ENCODE measurements around the gene LGR4. TPM values are rescaled to one million over a fixed set of nuclear protein-coding genes. Genes with fewer than 3 reads are reported as not detected.

LGR4 gene
- total and polyA plus RNA-seq, 2 of the 4 experiments (the other 2 are of a cell fraction) = 2.9 to 6.8 TPM

- Histone ChIP-seq H3K27ac (ENCODE audit: insufficient read depth, low read length) (no peak overlapping the region), H2AK5ac (ENCODE audit: low read depth, low read length) (no peak overlapping the region), H3K14ac (replicated peaks; ENCODE audit: low read depth, low read length) (no peak overlapping the region), H2AK9ac (replicated peaks; ENCODE audit: low read depth, low read length, poor library complexity) (no peak overlapping the region), H2BK120ac (ENCODE audit: low read depth, low read length) (no peak overlapping the region), H2BK15ac (ENCODE audit: low read depth, low read length) (no peak overlapping the region), H4K8ac (ENCODE audit: low read depth in 2 of 2, low read length in 2 of 2) (no peak overlapping the region), H3K23ac (ENCODE audit: low read depth, low read length) (no peak overlapping the region), H4K5ac (ENCODE audit: low read depth, low read length) (no peak overlapping the region), H3K56ac (ENCODE audit: extremely low read depth, insufficient read depth, low read length) (no peak overlapping the region), H4K20me1 (ENCODE audit: insufficient read depth, low read length) (no peaks in the 10 kb centered on the region), H2BK5ac (ENCODE audit: low read depth, low read length, poor library complexity, severe bottlenecking) (no peak overlapping the region), H3K4ac (ENCODE audit: low read depth, low read length) (no peak overlapping the region), H3K4me3 (ENCODE audit: insufficient read depth, low read depth, low read length) (no peak overlapping the region), H3K79me1 (ENCODE audit: low read depth in 1 of 2, low read length in 2 of 2) (peaks cover 18 to 20% of the 10 kb centered on the region in 2 experiments; a peak in 3 of 4 replicates), H3K36me3 (ENCODE audit: control insufficient read depth, insufficient read depth, low read length) (no peaks in the 10 kb centered on the region), H3K9ac (ENCODE audit: low read depth, low read length) (no peak overlapping the region), H3K9me1 (ENCODE audit: insufficient read depth, low read length) (no peaks in the 10 kb centered on the region), H3K4me2 (ENCODE audit: low read depth, low read length) (no peak overlapping the region), H3K4me1 (ENCODE audit: control insufficient read depth, insufficient read depth, low read length) (peaks cover 10% of the 10 kb centered on the region), H3K18ac (ENCODE audit: low read depth, low read length) (no peak overlapping the region), H3K9me3 (ENCODE audit: control insufficient read depth, insufficient read depth, low read length) (no peaks in the 10 kb centered on the region), H3K27me3 (ENCODE audit: control insufficient read depth, insufficient read depth, low read length) (no peaks in the 10 kb centered on the region), H4K91ac (ENCODE audit: insufficient read depth, low read depth, low read length) (no peak overlapping the region), H2BK20ac (ENCODE audit: low read depth, low read length) (no peak overlapping the region), H2AFZ (replicated peaks; ENCODE audit: low read length, poor library complexity) (no peak overlapping the region)
- dilution Hi-C loops (cut with HindIII; ENCODE audit: low sequenced_read_pairs, unreplicated experiment) (no loop called here), in situ Hi-C loops (cut with MboI; ENCODE audit: low sequenced_read_pairs) (loop anchor here (5.0 kb wide), 1 partner anchor 105 kb away; the partner anchor contains the start of gene CCDC34), intact Hi-C loops (cut with micrococcal nuclease) (no loop called here)
- DNase-seq = no peak
- TF ChIP-seq MAZ (IDR thresholded peaks at IDR 0.05; ENCODE audit: borderline replicate concordance, low read depth, low read length) = no peak
- no peak for TF ChIP-seq RFX5 (IDR thresholded peaks at IDR 0.05; ENCODE audit: low read depth, low read length)
- no peak for TF ChIP-seq USF2 (IDR thresholded peaks at IDR 0.05; ENCODE audit: low read depth, low read length)
- no peak for TF ChIP-seq MXI1 (IDR thresholded peaks at IDR 0.05; ENCODE audit: borderline replicate concordance, low read depth, low read length)
- TF ChIP-seq RAD21 (IDR thresholded peaks at IDR 0.05; ENCODE audit: low read length) = no peak
- TF ChIP-seq MAFK (IDR thresholded peaks at IDR 0.05; ENCODE audit: low read depth, low read length) = no peak
- TF ChIP-seq SMC3 (IDR thresholded peaks at IDR 0.05; ENCODE audit: low read depth, low read length) = no peak
- no peak for TF ChIP-seq RCOR1 (IDR thresholded peaks at IDR 0.05; ENCODE audit: insufficient replicate concordance, low read length)
- TF ChIP-seq CHD1 (IDR thresholded peaks at IDR 0.05; ENCODE audit: low read depth, low read length) = no peak
- no peak for TF ChIP-seq BHLHE40 (IDR thresholded peaks at IDR 0.05; ENCODE audit: low read depth, low read length)
- TF ChIP-seq NFE2L2 (IDR thresholded peaks at IDR 0.05; ENCODE audit: low read depth, low read length) = no peak
- TF ChIP-seq FOS (IDR thresholded peaks at IDR 0.05; ENCODE audit: low read depth, low read length) = no peak
- no peak for TF ChIP-seq POLR2A (IDR thresholded peaks at IDR 0.05; ENCODE audit: low read depth, low read length)
- no CpG with 5 or more reads among the region's 13 CpGs for WGBS, 2 experiments (ENCODE audit: extremely low coverage in 2 of 2, insufficient read length in 1 of 2)
- POLR2A ChIA-PET (ENCODE audit: unreplicated experiment) = no interaction called here
- no TSS peak for BruUV-seq (replicated peaks)
- ATAC-seq (ENCODE audit: low read depth) = no peak
- CTCF ChIA-PET = no interaction called here
Observed at GRCh38 chr11:27467181-27467913, 5.2 kb downstream of the LGR4 start.

Measured in IMR-90 (cell line).